ENCODE data around the gene KCNJ5.
A peak's percentile ranks its signal among the peaks of the same experiment; 100 is the strongest.

KCNJ5 gene

DNA sequence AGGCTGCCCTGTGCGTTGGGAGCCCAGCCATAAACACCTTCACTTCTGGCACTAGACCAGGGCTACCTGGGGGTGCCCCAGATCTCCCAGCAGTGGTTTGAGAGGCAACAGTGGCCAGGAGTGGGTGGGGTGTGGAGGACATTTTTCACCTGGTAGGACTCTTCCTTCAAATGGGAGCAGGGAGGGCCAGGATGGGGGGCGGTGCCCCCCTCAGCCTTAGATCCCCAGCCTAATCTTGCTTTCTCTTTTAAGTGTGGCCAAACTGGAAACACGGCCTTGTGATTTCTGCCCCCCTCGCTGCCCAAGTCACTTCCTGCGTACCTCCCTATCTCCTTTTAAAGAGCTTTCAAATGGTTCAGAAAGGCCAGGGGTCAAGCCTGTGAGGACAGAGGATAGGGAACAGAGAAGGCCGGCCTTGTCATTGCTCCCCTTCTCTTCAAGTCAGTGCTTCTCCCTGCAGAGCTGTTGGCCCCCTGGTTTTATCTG is 800 bp downstream of the KCNJ5 start:
- TF ChIP-seq, protein P1, sequence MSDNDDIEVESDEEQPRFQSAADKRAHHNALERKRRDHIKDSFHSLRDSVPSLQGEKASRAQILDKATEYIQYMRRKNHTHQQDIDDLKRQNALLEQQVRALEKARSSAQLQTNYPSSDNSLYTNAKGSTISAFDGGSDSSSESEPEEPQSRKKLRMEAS (IDR thresholded peaks at IDR 0.05), result 0 out of 2 replicates have a peak, but pooled peaks have one; percentile 22
- peak; percentile 44 for TF ChIP-seq TEAD4 (IDR thresholded peaks at IDR 0.05)
- peak; percentile 79 for TF ChIP-seq FOXM1 (IDR thresholded peaks at IDR 0.05; ENCODE audit: borderline replicate concordance, low read depth)
- peak; percentile 86 for TF ChIP-seq NFIC (IDR thresholded peaks at IDR 0.05)
- TF ChIP-seq EP300 (IDR thresholded peaks at IDR 0.05; ENCODE audit: borderline replicate concordance), result peak; percentile 83
- TF ChIP-seq TCF12 (IDR thresholded peaks at IDR 0.05; ENCODE audit: low read depth), result peak; percentile 83; the same call in 1 of the 2 replicates
- TF ChIP-seq EGR1 (IDR thresholded peaks at IDR 0.05), result no peak
- TF ChIP-seq TAF1 (IDR thresholded peaks at IDR 0.05; ENCODE audit: low read depth), result no peak; the same call in 1 of the 2 replicates
- TF ChIP-seq YY1 (IDR thresholded peaks at IDR 0.05; ENCODE audit: low read depth), result 0 out of 2 replicates have a peak, but pooled peaks have one; percentile 18

DNA sequence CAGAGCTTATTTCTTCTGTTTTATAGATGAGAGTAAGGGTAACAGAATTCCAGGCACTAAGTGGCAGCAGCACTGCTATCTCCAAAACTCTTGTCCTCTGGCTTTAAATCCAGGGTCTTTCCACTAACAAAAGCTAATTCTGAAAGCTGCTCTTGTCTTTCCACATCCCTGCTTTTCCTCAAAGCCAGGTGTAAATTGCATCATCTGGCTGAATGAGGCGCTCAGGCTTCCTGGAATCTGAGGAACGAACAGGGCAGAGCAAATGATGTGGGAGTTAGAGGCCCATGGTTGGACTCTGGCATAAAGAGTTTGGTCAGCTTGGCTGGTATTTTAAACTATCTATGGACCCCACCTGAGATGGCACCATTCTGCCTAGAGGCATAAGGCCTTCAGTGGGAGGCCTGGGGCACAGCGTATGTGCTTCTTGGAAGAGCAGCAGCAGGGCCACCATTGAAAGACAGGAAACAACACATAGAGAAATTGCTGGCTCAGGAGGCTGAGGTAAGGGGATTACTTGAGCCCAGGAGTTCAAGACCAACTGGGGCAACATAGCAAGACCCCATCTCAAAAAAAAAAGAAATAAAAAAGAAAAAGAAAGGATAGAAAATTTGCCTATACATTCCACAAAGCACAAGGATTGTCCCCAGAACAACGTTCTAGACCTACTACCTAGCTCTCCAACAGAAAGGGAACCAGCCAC is 1.9 kb downstream of the KCNJ5 start:
- TF ChIP-seq TEAD4 (IDR thresholded peaks at IDR 0.05), result peak; percentile 65
- TF ChIP-seq, protein P1 (IDR thresholded peaks at IDR 0.05), result no peak
- peak; percentile 35; the same call in 1 of the 2 replicates for TF ChIP-seq YY1 (IDR thresholded peaks at IDR 0.05; ENCODE audit: low read depth)
- 0 out of 2 replicates have a peak, but pooled peaks have one; percentile 33 for TF ChIP-seq TCF12 (IDR thresholded peaks at IDR 0.05; ENCODE audit: low read depth)
- no peak for TF ChIP-seq TAF1 (IDR thresholded peaks at IDR 0.05; ENCODE audit: low read depth)
- peak; percentile 85 for TF ChIP-seq CEBPB (IDR thresholded peaks at IDR 0.05)

DNA sequence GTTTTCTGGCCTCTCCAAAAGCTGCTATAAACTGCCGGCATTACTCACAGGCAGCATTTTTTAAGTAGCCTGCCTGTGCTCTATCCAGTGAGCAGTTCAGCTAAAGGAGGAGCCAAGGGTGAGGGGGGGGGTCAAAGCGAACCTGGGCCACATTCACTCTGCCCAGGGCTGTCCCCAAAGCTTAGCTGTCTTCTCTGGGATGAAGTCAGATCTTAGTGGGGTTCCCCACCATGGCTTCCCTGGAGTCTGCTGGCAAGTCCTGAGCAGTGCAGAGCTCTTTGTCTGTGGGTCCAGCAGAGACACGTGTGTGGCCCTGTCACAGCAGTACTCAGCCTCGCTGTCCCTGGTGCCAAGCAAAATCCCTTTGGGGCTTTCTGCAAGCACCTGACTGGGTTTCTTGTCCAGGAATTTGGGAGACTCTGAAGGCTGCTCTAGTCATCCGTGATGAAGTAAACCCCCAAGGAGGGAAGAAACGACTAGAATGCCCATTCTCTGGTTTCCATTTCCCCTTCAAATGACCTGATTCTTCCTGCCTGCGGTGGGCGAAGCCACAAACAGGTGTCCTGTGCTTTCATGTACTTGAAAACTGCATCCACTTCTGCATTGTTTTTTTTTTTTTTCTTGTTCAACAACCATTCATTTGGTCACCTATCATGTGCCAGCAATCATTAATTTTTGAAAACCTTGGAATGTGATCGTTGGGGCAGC is 2.6 kb downstream of the KCNJ5 start:
- no peak for TF ChIP-seq USF1 (IDR thresholded peaks at IDR 0.05)
- TF ChIP-seq ZBTB7A (IDR thresholded peaks at IDR 0.05; ENCODE audit: low read depth), result no peak
- TF ChIP-seq FOXM1 (IDR thresholded peaks at IDR 0.05; ENCODE audit: borderline replicate concordance, low read depth), result no peak
- TF ChIP-seq TCF12 (IDR thresholded peaks at IDR 0.05; ENCODE audit: low read depth), result no peak
- TF ChIP-seq, protein P1 (IDR thresholded peaks at IDR 0.05), result peak; percentile 20; the same call in 1 of the 2 replicates
- TF ChIP-seq CREB1 (IDR thresholded peaks at IDR 0.05; ENCODE audit: low read depth), result no peak
- no peak for TF ChIP-seq EGR1 (IDR thresholded peaks at IDR 0.05)
- TF ChIP-seq TAF1 (IDR thresholded peaks at IDR 0.05; ENCODE audit: low read depth), result no peak
- TF ChIP-seq EP300 (IDR thresholded peaks at IDR 0.05; ENCODE audit: borderline replicate concordance), result no peak; the same call in 1 of the 2 replicates

GRCh38 chr11:128894286-128894681 is 3.1 kb downstream of the KCNJ5 start:
- TF ChIP-seq YY1 (IDR thresholded peaks at IDR 0.05; ENCODE audit: low read depth) (no peak), TCF12 (IDR thresholded peaks at IDR 0.05; ENCODE audit: low read depth) (no peak), TEAD4 (IDR thresholded peaks at IDR 0.05) (no peak), NFIC (IDR thresholded peaks at IDR 0.05) (no peak), CEBPB (IDR thresholded peaks at IDR 0.05) (no peak)
- TF ChIP-seq, protein P2, sequence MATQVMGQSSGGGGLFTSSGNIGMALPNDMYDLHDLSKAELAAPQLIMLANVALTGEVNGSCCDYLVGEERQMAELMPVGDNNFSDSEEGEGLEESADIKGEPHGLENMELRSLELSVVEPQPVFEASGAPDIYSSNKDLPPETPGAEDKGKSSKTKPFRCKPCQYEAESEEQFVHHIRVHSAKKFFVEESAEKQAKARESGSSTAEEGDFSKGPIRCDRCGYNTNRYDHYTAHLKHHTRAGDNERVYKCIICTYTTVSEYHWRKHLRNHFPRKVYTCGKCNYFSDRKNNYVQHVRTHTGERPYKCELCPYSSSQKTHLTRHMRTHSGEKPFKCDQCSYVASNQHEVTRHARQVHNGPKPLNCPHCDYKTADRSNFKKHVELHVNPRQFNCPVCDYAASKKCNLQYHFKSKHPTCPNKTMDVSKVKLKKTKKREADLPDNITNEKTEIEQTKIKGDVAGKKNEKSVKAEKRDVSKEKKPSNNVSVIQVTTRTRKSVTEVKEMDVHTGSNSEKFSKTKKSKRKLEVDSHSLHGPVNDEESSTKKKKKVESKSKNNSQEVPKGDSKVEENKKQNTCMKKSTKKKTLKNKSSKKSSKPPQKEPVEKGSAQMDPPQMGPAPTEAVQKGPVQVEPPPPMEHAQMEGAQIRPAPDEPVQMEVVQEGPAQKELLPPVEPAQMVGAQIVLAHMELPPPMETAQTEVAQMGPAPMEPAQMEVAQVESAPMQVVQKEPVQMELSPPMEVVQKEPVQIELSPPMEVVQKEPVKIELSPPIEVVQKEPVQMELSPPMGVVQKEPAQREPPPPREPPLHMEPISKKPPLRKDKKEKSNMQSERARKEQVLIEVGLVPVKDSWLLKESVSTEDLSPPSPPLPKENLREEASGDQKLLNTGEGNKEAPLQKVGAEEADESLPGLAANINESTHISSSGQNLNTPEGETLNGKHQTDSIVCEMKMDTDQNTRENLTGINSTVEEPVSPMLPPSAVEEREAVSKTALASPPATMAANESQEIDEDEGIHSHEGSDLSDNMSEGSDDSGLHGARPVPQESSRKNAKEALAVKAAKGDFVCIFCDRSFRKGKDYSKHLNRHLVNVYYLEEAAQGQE (IDR thresholded peaks at IDR 0.05; ENCODE audit: low read depth), result no peak

- TF ChIP-seq ZBTB7A (IDR thresholded peaks at IDR 0.05; ENCODE audit: low read depth) (no peak), CREB1 (IDR thresholded peaks at IDR 0.05; ENCODE audit: low read depth) (no peak), EP300 (IDR thresholded peaks at IDR 0.05; ENCODE audit: borderline replicate concordance) (no peak), USF1 (IDR thresholded peaks at IDR 0.05) (no peak), EGR1 (IDR thresholded peaks at IDR 0.05) (no peak), FOXM1 (IDR thresholded peaks at IDR 0.05; ENCODE audit: borderline replicate concordance, low read depth) (no peak), NFIC (IDR thresholded peaks at IDR 0.05) (no peak), TEAD4 (IDR thresholded peaks at IDR 0.05) (no peak), RAD21 (IDR thresholded peaks at IDR 0.05; ENCODE audit: low read depth) (no peak), TCF12 (IDR thresholded peaks at IDR 0.05; ENCODE audit: low read depth) (no peak), YY1 (IDR thresholded peaks at IDR 0.05; ENCODE audit: low read depth) (no peak), CEBPB (IDR thresholded peaks at IDR 0.05) (no peak), TAF1 (IDR thresholded peaks at IDR 0.05; ENCODE audit: low read depth) (no peak)
- TF ChIP-seq, protein P2 (IDR thresholded peaks at IDR 0.05; ENCODE audit: low read depth), result no peak
- TF ChIP-seq, protein P1 (IDR thresholded peaks at IDR 0.05), result no peak
Observed at GRCh38 chr11:128894685-128895084, 3.5 kb downstream of the KCNJ5 start.
